Measurements from ENCODE around the gene ZBED4. TPM values are rescaled to one million over a fixed set of nuclear protein-coding genes. Genes with fewer than 3 reads are reported as not detected.

Gene ZBED4
- total RNA-seq, 1 donor from 2014 or later, result 17.3 TPM

GRCh38 chr22:49824185-49824925 is 29.3 kb upstream of the ZBED4 start:
- POLR2A ChIA-PET, result no interaction called here
- ATAC-seq (ENCODE audit: low read depth) (no peak), DNase-seq (no peak)
- TF ChIP-seq CTCF (IDR thresholded peaks at IDR 0.05), result no peak
- H3K9me3 Mint-ChIP-seq, result no peaks in the 10 kb centered on the region
- CTCF ChIA-PET, result no interaction called here
- peaks cover 48% of the 10 kb centered on the region for H3K4me1 Mint-ChIP-seq
- H3K4me3 Mint-ChIP-seq, result peak overlapping the region; percentile 41
- no peaks in the 10 kb centered on the region for H3K27me3 Mint-ChIP-seq
- no peak overlapping the region for H3K27ac Mint-ChIP-seq
- peaks cover 55% of the 10 kb centered on the region for H3K36me3 Mint-ChIP-seq (ENCODE audit: low read depth)
- intact Hi-C loops (cut with micrococcal nuclease), result loop anchor here (10.0 kb wide), 1 partner anchor 210 kb away; no protein-coding TSS in a partner anchor

DNA sequence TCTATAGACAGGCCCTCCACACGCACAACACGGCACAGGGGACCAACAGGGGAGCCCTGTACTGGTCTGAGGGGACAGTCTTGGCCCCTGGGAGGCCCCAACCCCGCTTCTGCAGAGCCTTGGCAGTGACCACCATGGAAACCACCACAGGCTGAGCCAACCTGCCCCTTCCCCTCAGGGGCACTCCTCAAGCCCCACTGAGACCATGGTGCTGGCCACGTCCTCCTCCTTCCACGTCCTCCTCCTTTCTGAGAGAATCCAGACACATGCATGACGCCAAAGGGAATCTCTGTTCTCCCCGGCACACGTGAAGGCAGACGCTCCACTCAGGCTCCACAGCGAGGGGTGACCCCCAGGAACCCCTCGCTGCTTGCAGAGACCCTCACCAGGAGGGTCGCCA is 28.7 kb upstream of the ZBED4 start:
- no peaks in the 10 kb centered on the region for H3K9me3 Mint-ChIP-seq
- no peaks in the 10 kb centered on the region for H3K27me3 Mint-ChIP-seq
- DNase-seq (no peak), ATAC-seq (ENCODE audit: low read depth) (no peak)
- ChIA-PET CTCF (no interaction called here), POLR2A (no interaction called here)
- H3K4me1 Mint-ChIP-seq, result peaks cover 52% of the 10 kb centered on the region
- intact Hi-C loops (cut with micrococcal nuclease), result loop anchor here (5.0 to 10.0 kb wide), 2 partner anchors 210 to 367 kb away; no protein-coding TSS in a partner anchor
- H3K27ac Mint-ChIP-seq, result no peak overlapping the region
- peaks cover 53% of the 10 kb centered on the region for H3K36me3 Mint-ChIP-seq (ENCODE audit: low read depth)
- TF ChIP-seq CTCF (IDR thresholded peaks at IDR 0.05), result no peak
- H3K4me3 Mint-ChIP-seq, result peak overlapping the region; percentile 84

- no peak for ATAC-seq (ENCODE audit: low read depth)
- Mint-ChIP-seq H3K27me3 (no peaks in the 10 kb centered on the region), H3K4me1 (peaks cover 52% of the 10 kb centered on the region), H3K9me3 (no peaks in the 10 kb centered on the region), H3K4me3 (peak overlapping the region; percentile 84), H3K36me3 (ENCODE audit: low read depth) (peaks cover 49% of the 10 kb centered on the region), H3K27ac (peak overlapping the region; percentile 66)
- no peak for TF ChIP-seq CTCF (IDR thresholded peaks at IDR 0.05)
- ChIA-PET CTCF (no interaction called here), POLR2A (interaction anchor here (0.9 to 1.3 kb wide), 3 partner anchors 13 to 23 kb away, joined by 3 to 4 read pairs (median 4); no protein-coding TSS in a partner anchor)
- DNase-seq, result no peak
- intact Hi-C loops (cut with micrococcal nuclease), result loop anchor here (5.0 to 10.0 kb wide), 2 partner anchors 209 to 367 kb away; no protein-coding TSS in a partner anchor
Observed at GRCh38 chr22:49825436-49825835, 28.2 kb upstream of the ZBED4 start.

GRCh38 chr22:49825944-49826602 is 27.6 kb upstream of the ZBED4 start:
- intact Hi-C loops (cut with micrococcal nuclease), result loop anchor here (2.0 to 10.0 kb wide), 3 partner anchors 93 to 366 kb away; partner anchors contain the start of genes ALG12 and CRELD2
- Mint-ChIP-seq H3K36me3 (ENCODE audit: low read depth) (peaks cover 42% of the 10 kb centered on the region), H3K9me3 (no peaks in the 10 kb centered on the region), H3K27ac (peak overlapping the region; percentile 66), H3K27me3 (no peaks in the 10 kb centered on the region), H3K4me3 (peak overlapping the region; percentile 84), H3K4me1 (peaks cover 47% of the 10 kb centered on the region)
- ChIA-PET CTCF (no interaction called here), POLR2A (interaction anchor here (0.9 to 1.6 kb wide), 6 partner anchors 13 to 99 kb away, joined by 3 to 7 read pairs (median 4); partner anchors contain the start of gene ZBED4)
- no peak for TF ChIP-seq CTCF (IDR thresholded peaks at IDR 0.05)
- DNase-seq (no peak), ATAC-seq (ENCODE audit: low read depth) (peak; percentile 8)
